ENCODE data around the gene KCTD5.
"Not testable (repeated sequence)": the region's sequence is repeated elsewhere in the genome, so short reads cannot be mapped to it uniquely, and the experiment has no call there.

KCTD5 gene

GRCh38 chr16:2682209-2683021 lies at the start of gene KCTD5:
KCTD5 (plus strand) TSS chr16:2682523; CDS start chr16:2682549, 26 bp downstream.
- peak; percentile 91 for DNase-seq (ENCODE audit: low spot score)

GRCh38 chr16:2639071-2639721 lies 43.1 kb upstream of the KCTD5 start:
- DNase-seq (ENCODE audit: low spot score): not testable (repeated sequence)

GRCh38 chr16:2639722-2640072 lies 42.6 kb upstream of the KCTD5 start:
- DNase-seq (ENCODE audit: low spot score): not testable (repeated sequence)

- DNase-seq (ENCODE audit: low spot score): not testable (repeated sequence)
Observed at GRCh38 chr16:2642561-2642960, 39.8 kb upstream of the KCTD5 start.

GRCh38 chr16:2644754-2645453 lies 37.4 kb upstream of the KCTD5 start:
- DNase-seq (ENCODE audit: low spot score): not testable (repeated sequence)

GRCh38 chr16:2651268-2651871 lies 31.0 kb upstream of the KCTD5 start:
- DNase-seq (ENCODE audit: low spot score): not testable (repeated sequence)

- DNase-seq (ENCODE audit: low spot score): not testable (repeated sequence)
Observed at GRCh38 chr16:2653915-2654314, 28.4 kb upstream of the KCTD5 start.

- DNase-seq (ENCODE audit: low spot score): not testable (repeated sequence)
Observed at GRCh38 chr16:2654949-2655348, 27.4 kb upstream of the KCTD5 start.

GRCh38 chr16:2656985-2657384 lies 25.3 kb upstream of the KCTD5 start:
- no peak for DNase-seq (ENCODE audit: low spot score)

- not testable (repeated sequence) for DNase-seq (ENCODE audit: low spot score)
Observed at GRCh38 chr16:2657803-2658202, 24.5 kb upstream of the KCTD5 start.

- not testable (repeated sequence) for DNase-seq (ENCODE audit: low spot score)
Observed at GRCh38 chr16:2659560-2659959, 22.8 kb upstream of the KCTD5 start.

- not testable (repeated sequence) for DNase-seq (ENCODE audit: low spot score)
Observed at GRCh38 chr16:2660014-2660662, 22.2 kb upstream of the KCTD5 start.

- DNase-seq (ENCODE audit: low spot score): not testable (repeated sequence)
Observed at GRCh38 chr16:2660755-2661373, 21.5 kb upstream of the KCTD5 start.

GRCh38 chr16:2663553-2664546 lies 18.5 kb upstream of the KCTD5 start:
- no peak for DNase-seq (ENCODE audit: low spot score)

GRCh38 chr16:2664574-2664982 lies 17.7 kb upstream of the KCTD5 start:
- DNase-seq (ENCODE audit: low spot score): no peak

- not testable (repeated sequence) for DNase-seq (ENCODE audit: low spot score)
Observed at GRCh38 chr16:2666671-2667070, 15.7 kb upstream of the KCTD5 start.

- DNase-seq (ENCODE audit: low spot score): not testable (repeated sequence)
Observed at GRCh38 chr16:2669587-2669986, 12.7 kb upstream of the KCTD5 start.

- DNase-seq (ENCODE audit: low spot score): peak; percentile 28
Observed at GRCh38 chr16:2670017-2670416, 12.3 kb upstream of the KCTD5 start.

- not testable (repeated sequence) for DNase-seq (ENCODE audit: low spot score)
Observed at GRCh38 chr16:2671193-2671592, 11.1 kb upstream of the KCTD5 start.

- no peak for DNase-seq (ENCODE audit: low spot score)
Observed at GRCh38 chr16:2671741-2672140, 10.6 kb upstream of the KCTD5 start.
